ENCODE data around the gene ACVR2A.

The ACVR2A gene

GRCh38 chr2:147843864-147844696, 749 bp upstream of the ACVR2A start:
- DNase-seq (ENCODE audit: low read depth) = peak; percentile 92
- TF ChIP-seq CTCF (conservative IDR thresholded peaks at IDR 0.05; ENCODE audit: low read depth, low read length) = peak; percentile 33
- H3K4me3 ChIP-seq (ENCODE audit: low read depth, low read length) = peak overlapping the region; percentile 78

GRCh38 chr2:147845411-147845971, 662 bp downstream of the ACVR2A start:
- no peak for DNase-seq (ENCODE audit: low read depth)
- H3K4me3 ChIP-seq (ENCODE audit: low read depth, low read length) = peak overlapping the region; percentile 78
- no peak for TF ChIP-seq CTCF (conservative IDR thresholded peaks at IDR 0.05; ENCODE audit: low read depth, low read length)

- peak overlapping the region; percentile 78 for H3K4me3 ChIP-seq (ENCODE audit: low read depth, low read length)
- TF ChIP-seq CTCF (conservative IDR thresholded peaks at IDR 0.05; ENCODE audit: low read depth, low read length) = no peak
- DNase-seq (ENCODE audit: low read depth) = no peak
Measured at GRCh38 chr2:147846412-147847081, 1.7 kb downstream of the ACVR2A start.

GRCh38 chr2:147847746-147848391, 3.0 kb downstream of the ACVR2A start:
- no peak for DNase-seq (ENCODE audit: low read depth)
- H3K4me3 ChIP-seq (ENCODE audit: low read depth, low read length) = no peak overlapping the region
- no peak for TF ChIP-seq CTCF (conservative IDR thresholded peaks at IDR 0.05; ENCODE audit: low read depth, low read length)

- DNase-seq (ENCODE audit: low read depth) = no peak
Measured at GRCh38 chr2:147850838-147851237, 6.0 kb downstream of the ACVR2A start.

More at GRCh38 chr2:147850838-147851237, 6.0 kb downstream of the ACVR2A start:
- no peak overlapping the region for H3K4me3 ChIP-seq (ENCODE audit: low read depth, low read length)
- no peak for TF ChIP-seq CTCF (conservative IDR thresholded peaks at IDR 0.05; ENCODE audit: low read depth, low read length)

All from choroid plexus epithelial cell (primary cell).